OCI-LY1 (cell line): Measurements from ENCODE around the gene AIFM3.

Experiments used
- H2AFZ ChIP-seq: fragments of 200-600 bp; sonication (generic), shearing (Covaris generic); 2 replicates; pipeline ENCODE4 v1.6.0; 2014; ENCODE audit warnings: antibody characterized with exemption, mild to moderate bottlenecking, low read length
- H3F3A ChIP-seq: fragments of 200-600 bp; sonication (generic), shearing (Covaris generic); 2 replicates; pipeline ENCODE4 v1.6.0; 2014; ENCODE audit warnings: mild to moderate bottlenecking, antibody characterized with exemption, low read length, moderate library complexity; ENCODE audit not compliant: insufficient read depth
- H3K27ac ChIP-seq: fragments of 200-600 bp; sonication (generic); 2 replicates; pipeline ENCODE4 v1.5.1; 2014; ENCODE audit warnings: low read length, mixed run types, mild to moderate bottlenecking, low read depth; ENCODE audit not compliant: poor library complexity, severe bottlenecking
- H3K27me3 ChIP-seq: fragments of 200-600 bp; sonication (generic); 2 replicates; pipeline ENCODE4 v1.6.0; 2014; ENCODE audit warnings: antibody characterized with exemption, mild to moderate bottlenecking, low read length, moderate library complexity; ENCODE audit not compliant: insufficient read depth
- H3K36me3 ChIP-seq: fragments of 200-600 bp; sonication (generic); 2 replicates; pipeline ENCODE4 v1.6.1; 2014; ENCODE audit warnings: mild to moderate bottlenecking, antibody characterized with exemption, low read length, moderate library complexity, mixed read lengths; ENCODE audit not compliant: insufficient read depth
- H3K4me1 ChIP-seq: fragments of 200-600 bp; sonication (generic); 2 replicates; pipeline ENCODE4 v1.5.1; 2014; ENCODE audit warnings: mild to moderate bottlenecking, low read length, moderate library complexity; ENCODE audit not compliant: insufficient read depth, severe bottlenecking
- H3K4me2 ChIP-seq: fragments of 200-600 bp; sonication (generic), shearing (Covaris generic); 2 replicates; pipeline ENCODE4 v1.6.1; 2014; ENCODE audit warnings: low read length
- H3K4me3 ChIP-seq: fragments of 200-600 bp; sonication (generic); 2 replicates; pipeline ENCODE4 v1.5.1; 2014; ENCODE audit warnings: low read length, low read depth, mild to moderate bottlenecking, mixed read lengths; ENCODE audit not compliant: poor library complexity, severe bottlenecking
- H3K79me2 ChIP-seq: fragments of 200-600 bp; shearing (Covaris generic); 2 replicates; pipeline ENCODE4 v1.6.1; 2016; ENCODE audit warnings: mixed run types, low read length, mixed read lengths; ENCODE audit not compliant: insufficient read depth
- H3K9ac ChIP-seq: fragments of 200-600 bp; sonication (generic), shearing (Covaris generic); 2 replicates; pipeline ENCODE4 v1.6.1; 2014; ENCODE audit warnings: mild to moderate bottlenecking, low read length, mixed read lengths
- H3K9me2 ChIP-seq: fragments of 200-600 bp; sonication (generic), shearing (Covaris generic); 2 replicates; pipeline ENCODE4 v1.6.1; 2014; ENCODE audit warnings: low read depth, mild to moderate bottlenecking, low read length, mixed read lengths
- H3K9me3 ChIP-seq: fragments of 200-600 bp; shearing (Covaris generic); 2 replicates; pipeline ENCODE4 v1.6.1; 2014; ENCODE audit warnings: low read length, mixed read lengths
- H4K20me1 ChIP-seq: fragments of 200-600 bp; sonication (generic), shearing (Covaris generic); 2 replicates; pipeline ENCODE4 v1.6.0; 2016; ENCODE audit warnings: mild to moderate bottlenecking, low read length; ENCODE audit not compliant: insufficient read depth
- EZH2 ChIP-seq: fragments of 200-600 bp; sonication (generic), shearing (Covaris generic); IDR thresholded peaks from 2 replicates; pipeline ENCODE4 v1.8.0; 2017; ENCODE audit warnings: borderline replicate concordance, mixed run types, mild to moderate bottlenecking, antibody characterized with exemption, low read length, moderate library complexity, mixed read lengths
- TF ChIP-seq, protein P1 (sequence below): fragments of 200-600 bp; sonication (generic), shearing (Covaris generic); IDR thresholded peaks from 2 replicates; pipeline ENCODE4 v1.5.1; 2017; ENCODE audit warnings: mild to moderate bottlenecking, antibody characterized with exemption, low read length, moderate library complexity, mixed read lengths

The AIFM3 gene

GRCh38 chr22:20989323-20990138 is 22.5 kb downstream of the AIFM3 start:
- no peaks in the 10 kb centered on the region for H3F3A ChIP-seq
- no peaks in the 10 kb centered on the region for H3K27me3 ChIP-seq
- no peaks in the 10 kb centered on the region for H3K9me3 ChIP-seq
- no peak for TF ChIP-seq EZH2
- TF ChIP-seq, protein P1, sequence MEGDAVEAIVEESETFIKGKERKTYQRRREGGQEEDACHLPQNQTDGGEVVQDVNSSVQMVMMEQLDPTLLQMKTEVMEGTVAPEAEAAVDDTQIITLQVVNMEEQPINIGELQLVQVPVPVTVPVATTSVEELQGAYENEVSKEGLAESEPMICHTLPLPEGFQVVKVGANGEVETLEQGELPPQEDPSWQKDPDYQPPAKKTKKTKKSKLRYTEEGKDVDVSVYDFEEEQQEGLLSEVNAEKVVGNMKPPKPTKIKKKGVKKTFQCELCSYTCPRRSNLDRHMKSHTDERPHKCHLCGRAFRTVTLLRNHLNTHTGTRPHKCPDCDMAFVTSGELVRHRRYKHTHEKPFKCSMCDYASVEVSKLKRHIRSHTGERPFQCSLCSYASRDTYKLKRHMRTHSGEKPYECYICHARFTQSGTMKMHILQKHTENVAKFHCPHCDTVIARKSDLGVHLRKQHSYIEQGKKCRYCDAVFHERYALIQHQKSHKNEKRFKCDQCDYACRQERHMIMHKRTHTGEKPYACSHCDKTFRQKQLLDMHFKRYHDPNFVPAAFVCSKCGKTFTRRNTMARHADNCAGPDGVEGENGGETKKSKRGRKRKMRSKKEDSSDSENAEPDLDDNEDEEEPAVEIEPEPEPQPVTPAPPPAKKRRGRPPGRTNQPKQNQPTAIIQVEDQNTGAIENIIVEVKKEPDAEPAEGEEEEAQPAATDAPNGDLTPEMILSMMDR = no peak
- H3K79me2 ChIP-seq = no peaks in the 10 kb centered on the region
- H3K27ac ChIP-seq = no peak overlapping the region
- H3K36me3 ChIP-seq = peaks cover 31% of the 10 kb centered on the region; the same call in 1 of the 2 replicates
- H3K9ac ChIP-seq = no peak overlapping the region
- H3K4me3 ChIP-seq = no peak overlapping the region
- H4K20me1 ChIP-seq = no peaks in the 10 kb centered on the region
- no peak overlapping the region for H3K4me2 ChIP-seq
- H2AFZ ChIP-seq = no peak overlapping the region
- H3K9me2 ChIP-seq = no peaks in the 10 kb centered on the region
- H3K4me1 ChIP-seq = no peaks in the 10 kb centered on the region

GRCh38 chr22:20990184-20991180 is 23.4 kb downstream of the AIFM3 start:
- Histone ChIP-seq H3K4me3 (no peak overlapping the region), H3F3A (no peaks in the 10 kb centered on the region), H3K36me3 (peaks cover 31% of the 10 kb centered on the region; the same call in 1 of the 2 replicates), H4K20me1 (no peaks in the 10 kb centered on the region), H3K79me2 (no peaks in the 10 kb centered on the region), H3K9me3 (no peaks in the 10 kb centered on the region), H3K27me3 (no peaks in the 10 kb centered on the region), H3K9ac (no peak overlapping the region), H3K4me1 (no peaks in the 10 kb centered on the region), H3K9me2 (no peaks in the 10 kb centered on the region), H3K4me2 (no peak overlapping the region), H3K27ac (no peak overlapping the region), H2AFZ (no peak overlapping the region)
- no peak for TF ChIP-seq EZH2
- TF ChIP-seq, protein P1 = no peak

- Histone ChIP-seq H3K4me1 (no peaks in the 10 kb centered on the region), H3K36me3 (peaks cover 23% of the 10 kb centered on the region; the same call in 1 of the 2 replicates), H3K9ac (no peak overlapping the region), H3K79me2 (no peaks in the 10 kb centered on the region), H3K4me2 (no peak overlapping the region), H3K4me3 (no peak overlapping the region), H3K9me3 (no peaks in the 10 kb centered on the region), H3K27ac (no peak overlapping the region), H3F3A (no peaks in the 10 kb centered on the region), H3K27me3 (no peaks in the 10 kb centered on the region), H4K20me1 (no peaks in the 10 kb centered on the region), H2AFZ (no peak overlapping the region), H3K9me2 (no peaks in the 10 kb centered on the region)
- TF ChIP-seq EZH2 = no peak
- TF ChIP-seq, protein P1 = no peak
These were observed 24.4 kb downstream of the AIFM3 start for GRCh38 chr22:20991252-20992055.
